Upper lobe of left lung (tissue), 6 donors: Measurements from ENCODE around the gene TAS1R2. TPM values are rescaled to one million over a fixed set of nuclear protein-coding genes. Genes with fewer than 3 reads are reported as not detected.
"Not testable (repeated sequence)": the region's sequence is repeated elsewhere in the genome, so short reads cannot be mapped to it uniquely, and the experiment has no call there.

Experiments
- ATAC-seq, 2 donors: fragments of 200-7000 bp; cut with Tn5 transposase; one replicate each; pipeline ENCODE4 v1.9.1; 2022; ENCODE audit warnings: mild to moderate bottlenecking in 2 of 2, moderate library complexity in 2 of 2; ENCODE audit not compliant: low FRiP score in 2 of 2
- DNase-seq, 2 donors: peaks; one replicate each; pipeline ENCODE4 v3.0.0-alpha.2; 2019 to 2020
- H3K27ac ChIP-seq, 4 donors: fragments of 200-600 bp; sonication (generic); one replicate each; pipeline ENCODE4 v1.5.1; 2016 to 2019
- H3K27me3 ChIP-seq, 4 donors: fragments of 200-600 bp; sonication (generic); one replicate each; pipeline ENCODE4 v1.5.1; 2017 to 2019
- H3K36me3 ChIP-seq, 4 donors: fragments of 200-600 bp; sonication (generic); one replicate each; pipeline ENCODE4 v1.5.1; 2016 to 2019
- H3K4me1 ChIP-seq, 4 donors: fragments of 200-600 bp; sonication (generic); one replicate each; pipeline ENCODE4 v1.5.1; 2018 to 2019
- H3K4me3 ChIP-seq, 4 donors: fragments of 200-600 bp; sonication (generic); one replicate each; pipeline ENCODE4 v1.5.1; 2017 to 2019; ENCODE audit warnings: mild to moderate bottlenecking in 2 of 4, moderate library complexity in 1 of 4
- H3K9me3 ChIP-seq, 4 donors: fragments of 200-600 bp; sonication (generic); one replicate each; pipeline ENCODE4 v1.5.1; 2018 to 2019
- CTCF ChIP-seq, 6 experiments: fragments of 450-650 bp in 4 of 6; fragments of 200-600 bp in 2 of 6; sonication (generic) in 2 of 6; IDR thresholded peaks; one replicate each; pipeline ENCODE4 v1.5.1; 2016 to 2019; ENCODE audit warnings: antibody characterized with exemption in 6 of 6
- EP300 ChIP-seq, 4 donors: sonication (generic); formaldehyde crosslinking; IDR thresholded peaks; one replicate each; pipeline ENCODE4 v1.5.1; 2017; ENCODE audit warnings: antibody characterized with exemption in 4 of 4, control low read depth in 2 of 4
- POLR2A ChIP-seq, 4 donors: fragments of 450-650 bp; IDR thresholded peaks; one replicate each; pipeline ENCODE4 v1.5.1; 2016 to 2017; ENCODE audit warnings: antibody characterized with exemption in 4 of 4, mild to moderate bottlenecking in 2 of 4
- POLR2AphosphoS5 ChIP-seq, 2 donors: sonication (generic); formaldehyde crosslinking; IDR thresholded peaks; one replicate each; pipeline ENCODE4 v1.5.1; 2017; ENCODE audit warnings: antibody characterized with exemption in 2 of 2
- WGBS, 2 donors: methylation state at CpG; one replicate each; pipeline ENCODE4 v1.1.5; 2017 to 2018; 5-methylcytosine and 5-hydroxymethylcytosine counted together
- total RNA-seq, 6 donors: library from RNA; depleted of rRNA in 4 of 6; stranded (reverse); fragments of >200 nt in 4 of 6; gene quantifications; one replicate each; pipeline versions ENCODE4 v1.1.0 to v1.2.1, GENCODE V29; 2016 to 2021
- donor health status: DM: no; HTN: no; CAD: no; lungs with moderate emphysema.
- donor health status: DM: no; HTN: yes; CAD: no; lungs with severe emphysema.

Gene TAS1R2
- total RNA-seq, 6 donors from 2014 or later = not detected

GRCh38 chr1:18871401-18872070 lies 12.1 kb upstream of the TAS1R2 start:
- H3K4me3 ChIP-seq = no peak overlapping the region
- ATAC-seq (no peak), DNase-seq (no peak)
- TF ChIP-seq POLR2AphosphoS5 (IDR thresholded peaks at IDR 0.05) (no peak), EP300 (IDR thresholded peaks at IDR 0.05) (no peak), CTCF (IDR thresholded peaks at IDR 0.05) (no peak), POLR2A (IDR thresholded peaks at IDR 0.05) (no peak)
- WGBS, 2 donors = 78 to 90% methylated on average over 6 to 7 of the region's 7 CpGs
- no peaks in the 10 kb centered on the region for H3K9me3 ChIP-seq
- H3K27ac ChIP-seq = no peak overlapping the region
- peaks cover 0 to 5% (median 2%) of the 10 kb centered on the region in 4 donors for H3K4me1 ChIP-seq
- H3K36me3 ChIP-seq = peaks cover 0 to 10% (median 3%) of the 10 kb centered on the region in 4 donors
- H3K27me3 ChIP-seq = no peaks in the 10 kb centered on the region

DNA sequence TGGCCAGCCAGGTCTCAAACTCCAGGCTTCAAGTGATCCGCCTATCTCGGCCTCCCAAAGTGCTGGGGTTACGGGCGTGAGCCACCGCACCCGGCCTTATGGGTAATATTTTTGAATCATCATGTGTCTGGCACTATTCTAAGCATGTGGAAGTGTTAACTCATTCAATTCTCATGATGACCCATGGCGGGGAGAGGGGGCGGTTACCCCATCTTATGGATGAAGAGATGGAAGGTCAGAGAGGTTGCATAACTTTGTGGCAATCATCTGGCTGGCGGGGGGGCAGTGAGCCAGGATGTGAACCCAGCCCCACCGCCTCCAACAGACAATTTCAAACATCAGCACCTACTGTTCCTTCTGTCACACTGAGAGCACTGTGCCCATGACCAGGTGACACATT lies 11.5 kb upstream of the TAS1R2 start:
- Histone ChIP-seq H3K27ac (no peak overlapping the region), H3K4me3 (no peak overlapping the region), H3K27me3 (no peaks in the 10 kb centered on the region), H3K4me1 (peaks cover 0 to 5% (median 2%) of the 10 kb centered on the region in 4 donors), H3K9me3 (no peaks in the 10 kb centered on the region), H3K36me3 (peaks cover 0 to 10% (median 3%) of the 10 kb centered on the region in 4 donors)
- no peak for ATAC-seq
- WGBS, 2 donors = 80 to 90% methylated on average over 1 to 10 of the region's 10 CpGs
- no peak for DNase-seq
- no peak for TF ChIP-seq EP300 (IDR thresholded peaks at IDR 0.05)
- TF ChIP-seq POLR2A (IDR thresholded peaks at IDR 0.05) = no peak
- TF ChIP-seq POLR2AphosphoS5 (IDR thresholded peaks at IDR 0.05) = no peak
- TF ChIP-seq CTCF (IDR thresholded peaks at IDR 0.05) = no peak

- H3K4me1 ChIP-seq, ATAC-seq, H3K9me3 ChIP-seq, H3K36me3 ChIP-seq, H3K4me3 ChIP-seq, H3K27ac ChIP-seq, DNase-seq, H3K27me3 ChIP-seq: not testable (repeated sequence)
- WGBS, 2 donors = 60 to 69% methylated on average over 3 of the region's 3 CpGs
Observed at GRCh38 chr1:18870595-18870865, 11.1 kb upstream of the TAS1R2 start.

DNA sequence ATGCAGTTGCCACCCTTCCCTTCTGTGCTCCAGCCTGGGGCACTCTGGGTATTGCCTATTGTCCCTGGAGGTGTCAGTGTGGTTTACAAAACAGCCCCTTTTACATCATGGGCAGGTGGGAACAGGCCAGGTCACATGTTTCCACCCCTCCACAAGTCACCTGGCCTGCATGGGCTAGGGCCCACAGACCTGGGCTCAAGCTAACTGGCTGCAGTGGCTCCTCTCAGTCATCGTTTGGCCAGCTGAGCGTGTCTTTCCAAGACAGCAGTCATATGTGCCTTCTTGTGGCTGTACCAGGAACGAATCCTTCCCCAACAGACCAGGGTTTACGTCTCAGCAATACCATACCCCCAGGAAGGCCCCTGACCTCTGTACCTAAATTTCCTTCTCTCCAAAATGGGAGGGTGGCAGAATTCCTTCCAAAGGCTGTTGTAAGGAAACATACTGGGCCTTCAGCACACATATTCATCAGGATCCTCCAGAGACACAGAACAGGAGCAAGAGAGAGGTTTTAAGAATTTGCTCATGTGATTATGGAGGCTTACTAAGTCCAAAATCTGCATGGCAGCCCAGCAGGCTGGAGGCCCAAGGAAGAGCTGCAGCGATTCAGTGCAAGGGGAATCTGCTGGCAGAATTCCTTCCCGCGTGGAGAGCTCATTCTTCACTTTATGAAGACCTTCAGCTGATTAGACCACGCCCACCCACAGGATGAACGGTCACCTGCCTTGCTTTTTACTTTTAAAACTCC lies 10.6 kb upstream of the TAS1R2 start:
- ATAC-seq (no peak), DNase-seq (no peak)
- 66% methylated on average over 9 of the region's 9 CpGs for WGBS, 2 donors
- Histone ChIP-seq H3K27me3 (no peaks in the 10 kb centered on the region), H3K4me1 (peaks cover 0 to 4% (median 0%) of the 10 kb centered on the region in 4 donors), H3K9me3 (no peaks in the 10 kb centered on the region), H3K27ac (no peak overlapping the region), H3K4me3 (no peak overlapping the region), H3K36me3 (peaks cover 0 to 10% (median 3%) of the 10 kb centered on the region in 4 donors)
- TF ChIP-seq EP300 (IDR thresholded peaks at IDR 0.05) (no peak), POLR2AphosphoS5 (IDR thresholded peaks at IDR 0.05) (no peak), CTCF (IDR thresholded peaks at IDR 0.05) (no peak), POLR2A (IDR thresholded peaks at IDR 0.05) (no peak)

DNA sequence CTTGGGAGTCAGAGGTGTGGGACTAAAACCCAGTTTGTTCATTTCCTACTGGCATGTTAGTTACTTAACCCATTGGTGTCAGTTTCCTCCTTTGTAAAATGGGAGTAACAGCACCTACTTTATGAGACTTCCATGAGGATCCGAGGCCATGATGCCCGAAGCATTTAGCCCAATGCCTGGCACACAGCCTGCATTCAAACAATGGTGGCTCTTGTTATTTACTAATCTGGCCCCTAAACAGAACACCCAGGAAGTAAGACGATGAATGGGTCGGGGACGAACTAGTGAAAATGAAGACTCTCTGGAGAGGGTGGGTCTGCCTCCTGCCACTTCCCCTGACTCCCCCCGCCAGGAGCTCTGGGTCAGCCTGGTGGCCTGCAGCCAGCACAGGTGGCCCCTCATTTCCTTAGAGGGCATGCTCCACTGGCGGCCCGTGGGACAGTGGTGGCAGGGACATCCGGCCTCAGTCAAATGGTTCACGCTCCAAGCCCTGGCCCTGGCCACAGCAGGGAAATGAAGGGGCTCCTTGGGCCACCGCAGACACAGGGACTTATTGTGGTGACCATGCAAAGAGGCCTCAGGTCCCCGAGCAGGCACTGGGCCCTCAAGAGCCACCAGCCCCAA lies 9.5 kb upstream of the TAS1R2 start:
- H3K4me1 ChIP-seq = no peaks in the 10 kb centered on the region
- H3K4me3 ChIP-seq = no peak overlapping the region
- 73 to 81% methylated on average over 7 to 8 of the region's 12 CpGs for WGBS, 2 donors
- no peak overlapping the region for H3K27ac ChIP-seq
- peaks cover 0 to 6% (median 2%) of the 10 kb centered on the region in 4 donors for H3K36me3 ChIP-seq
- DNase-seq = peak in 1 of 2 donors; percentile 54
- no peak for TF ChIP-seq POLR2AphosphoS5 (IDR thresholded peaks at IDR 0.05)
- TF ChIP-seq POLR2A (IDR thresholded peaks at IDR 0.05) = no peak
- no peak for TF ChIP-seq CTCF (IDR thresholded peaks at IDR 0.05)
- no peak for TF ChIP-seq EP300 (IDR thresholded peaks at IDR 0.05)
- H3K9me3 ChIP-seq = no peaks in the 10 kb centered on the region
- no peaks in the 10 kb centered on the region for H3K27me3 ChIP-seq
- no peak for ATAC-seq
